ENCODE results near the gene RPL7A.

DNA sequence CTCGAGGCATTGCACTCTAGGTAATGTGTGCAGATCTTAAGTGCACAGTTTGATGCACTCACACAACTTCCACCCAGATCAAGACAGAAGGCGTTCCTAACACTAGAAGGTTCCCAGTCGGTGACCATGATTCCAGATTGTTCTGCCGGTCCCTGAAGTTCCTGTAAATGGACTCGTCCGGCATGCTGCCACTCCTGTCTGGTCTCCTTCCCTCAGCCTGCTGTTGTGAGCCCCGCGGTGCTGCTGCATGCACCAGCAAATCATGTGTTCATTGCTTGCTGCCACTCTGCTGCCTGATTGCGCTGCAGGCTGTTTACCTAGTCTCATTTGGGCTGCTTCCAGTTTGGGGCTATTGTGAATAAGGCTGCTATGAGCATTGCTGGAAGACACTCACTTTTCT lies 39.7 kb downstream of the RPL7A start:
- TF ChIP-seq, protein P1, sequence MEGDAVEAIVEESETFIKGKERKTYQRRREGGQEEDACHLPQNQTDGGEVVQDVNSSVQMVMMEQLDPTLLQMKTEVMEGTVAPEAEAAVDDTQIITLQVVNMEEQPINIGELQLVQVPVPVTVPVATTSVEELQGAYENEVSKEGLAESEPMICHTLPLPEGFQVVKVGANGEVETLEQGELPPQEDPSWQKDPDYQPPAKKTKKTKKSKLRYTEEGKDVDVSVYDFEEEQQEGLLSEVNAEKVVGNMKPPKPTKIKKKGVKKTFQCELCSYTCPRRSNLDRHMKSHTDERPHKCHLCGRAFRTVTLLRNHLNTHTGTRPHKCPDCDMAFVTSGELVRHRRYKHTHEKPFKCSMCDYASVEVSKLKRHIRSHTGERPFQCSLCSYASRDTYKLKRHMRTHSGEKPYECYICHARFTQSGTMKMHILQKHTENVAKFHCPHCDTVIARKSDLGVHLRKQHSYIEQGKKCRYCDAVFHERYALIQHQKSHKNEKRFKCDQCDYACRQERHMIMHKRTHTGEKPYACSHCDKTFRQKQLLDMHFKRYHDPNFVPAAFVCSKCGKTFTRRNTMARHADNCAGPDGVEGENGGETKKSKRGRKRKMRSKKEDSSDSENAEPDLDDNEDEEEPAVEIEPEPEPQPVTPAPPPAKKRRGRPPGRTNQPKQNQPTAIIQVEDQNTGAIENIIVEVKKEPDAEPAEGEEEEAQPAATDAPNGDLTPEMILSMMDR (IDR thresholded peaks at IDR 0.05), result no peak
- no peak for TF ChIP-seq POLR2AphosphoS5 (IDR thresholded peaks at IDR 0.05)

Measured in transverse colon (tissue), 4 donors.